ENCODE measurements around the gene GBA2. TPM values are rescaled to one million over a fixed set of nuclear protein-coding genes. Genes with fewer than 3 reads are reported as not detected.

The GBA2 gene
- total and polyA plus RNA-seq, 3 donors from 2014 or later, result 51.3 to 77.1 (median 66.5) TPM

DNA sequence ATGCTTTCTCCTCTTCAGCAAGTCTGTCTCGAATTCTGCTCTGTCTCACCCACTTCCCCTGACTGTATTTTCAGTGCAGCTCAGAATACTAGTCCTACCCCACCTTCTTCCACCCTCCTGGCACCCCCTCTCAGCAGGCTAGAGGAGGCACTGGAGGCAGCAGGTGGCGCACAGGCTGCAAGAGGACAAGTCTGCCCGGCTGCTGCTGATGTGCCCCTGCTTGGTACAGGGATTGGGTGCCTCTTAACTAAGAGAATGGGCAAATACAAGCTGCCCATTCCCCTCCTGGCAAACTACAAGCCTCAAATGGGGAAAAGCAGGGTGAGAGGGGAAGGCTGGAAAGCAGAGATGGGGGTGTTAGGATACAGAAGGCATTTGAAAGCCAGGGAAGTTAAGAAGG, 22.1 kb downstream of the GBA2 start:
- Histone ChIP-seq H3K4me1 (peaks cover 52% of the 10 kb centered on the region), H3K36me3 (ENCODE audit: low read depth, missing control alignments) (no peaks in the 10 kb centered on the region), H3K4me3 (no peak overlapping the region), H3K27me3 (no peaks in the 10 kb centered on the region), H3K27ac (peak overlapping the region in 1 of 2 donors; percentile 22), H3K9me3 (no peaks in the 10 kb centered on the region)
- TF ChIP-seq CTCF (IDR thresholded peaks at IDR 0.05) (no peak), POLR2A (IDR thresholded peaks at IDR 0.05) (no peak)
- 48 to 57% methylated on average over 3 of the region's 3 CpGs for WGBS, 2 donors
- intact Hi-C loops (cut with DNase I; ENCODE audit: low total_unique reads), result loop anchor here (10.0 kb wide), 1 partner anchor 62 kb away; the partner anchor contains the start of gene ARHGEF39
- DNase-seq, result no peak

DNA sequence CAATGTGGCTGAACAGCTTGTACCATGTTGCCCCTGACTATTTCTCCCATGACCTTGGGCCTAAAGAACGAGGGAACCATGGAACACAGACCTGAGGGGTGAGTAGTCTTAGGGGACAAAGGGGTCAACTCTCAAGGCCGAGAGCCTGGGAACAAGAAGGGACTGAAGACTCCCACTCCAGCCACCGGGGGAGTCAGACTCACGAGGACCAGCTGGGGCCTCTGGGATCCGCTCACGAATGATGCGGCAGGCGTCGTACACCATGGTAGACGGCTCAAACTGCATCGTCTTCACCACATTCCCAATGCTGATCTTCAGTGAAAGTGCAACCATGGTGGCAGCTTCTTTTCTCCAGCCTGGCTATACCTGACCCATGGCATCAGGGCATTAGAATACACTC, 23.7 kb downstream of the GBA2 start:
- WGBS, 2 donors, result 76 to 77% methylated on average over 11 of the region's 11 CpGs
- H3K4me3 ChIP-seq, result no peak overlapping the region
- no peak for DNase-seq
- TF ChIP-seq CTCF (IDR thresholded peaks at IDR 0.05) (no peak), POLR2A (IDR thresholded peaks at IDR 0.05) (no peak)
- H3K36me3 ChIP-seq (ENCODE audit: low read depth, missing control alignments), result no peaks in the 10 kb centered on the region
- H3K9me3 ChIP-seq, result no peaks in the 10 kb centered on the region
- intact Hi-C loops (cut with DNase I; ENCODE audit: low total_unique reads), result loop anchor here (10.0 kb wide), 1 partner anchor 61 kb away; the partner anchor contains the start of gene ARHGEF39
- H3K4me1 ChIP-seq, result peaks cover 43% of the 10 kb centered on the region
- no peaks in the 10 kb centered on the region for H3K27me3 ChIP-seq
- no peak overlapping the region for H3K27ac ChIP-seq

DNA sequence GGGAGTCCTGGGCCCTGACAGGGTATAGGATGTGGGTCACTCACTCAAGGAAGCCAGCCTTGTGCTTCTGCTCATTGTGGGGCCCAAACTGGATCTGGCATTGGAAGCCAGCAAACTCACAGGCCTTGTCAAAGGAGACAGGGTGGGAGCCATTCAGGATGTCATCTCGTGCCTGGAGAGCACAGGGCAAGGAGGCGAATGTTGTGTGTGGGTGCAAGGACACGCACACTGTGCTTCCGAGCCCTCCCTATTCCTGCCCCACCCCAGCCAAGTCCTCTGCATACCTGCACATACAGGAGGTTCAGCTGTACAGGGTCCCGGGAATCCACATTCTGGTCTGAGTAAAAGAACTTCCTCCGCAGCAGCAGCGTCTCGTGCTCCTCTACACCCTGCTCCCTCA, 25.1 kb downstream of the GBA2 start:
- 93 to 97% methylated on average over 8 of the region's 8 CpGs for WGBS, 2 donors
- Histone ChIP-seq H3K4me1 (peaks cover 29% of the 10 kb centered on the region), H3K36me3 (ENCODE audit: low read depth, missing control alignments) (no peaks in the 10 kb centered on the region)

DNA sequence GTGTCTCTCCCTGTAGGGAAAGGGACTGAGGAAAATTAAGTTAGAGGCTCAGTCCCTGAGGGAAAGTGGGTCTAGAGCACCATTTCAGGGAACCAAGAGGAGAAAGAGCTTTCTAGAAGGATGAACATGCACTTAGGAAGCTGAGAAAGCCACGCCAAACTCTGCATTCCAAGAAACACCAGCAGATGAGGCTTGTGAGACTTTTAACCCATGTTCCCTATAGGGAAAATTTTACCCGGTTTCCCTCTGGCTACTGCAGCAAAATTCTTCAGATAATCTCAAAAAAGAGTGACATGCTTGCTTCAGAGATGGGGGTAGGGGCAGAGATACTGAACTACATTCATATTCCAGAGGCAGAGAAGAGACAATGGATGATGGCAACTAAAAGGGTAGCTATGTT, 25.6 kb downstream of the GBA2 start:
- DNase-seq, result no peak
- H3K9me3 ChIP-seq, result no peaks in the 10 kb centered on the region
- H3K27me3 ChIP-seq, result no peaks in the 10 kb centered on the region
- no peaks in the 10 kb centered on the region for H3K36me3 ChIP-seq (ENCODE audit: low read depth, missing control alignments)
- TF ChIP-seq CTCF (IDR thresholded peaks at IDR 0.05), result no peak
- no peak for TF ChIP-seq POLR2A (IDR thresholded peaks at IDR 0.05)
- H3K27ac ChIP-seq, result no peak overlapping the region
- intact Hi-C loops (cut with DNase I; ENCODE audit: low total_unique reads), result loop anchor here (10.0 kb wide), 1 partner anchor 59 kb away; the partner anchor contains the start of gene ARHGEF39
- peaks cover 24% of the 10 kb centered on the region for H3K4me1 ChIP-seq
- no peak overlapping the region for H3K4me3 ChIP-seq
- 86 to 92% methylated on average over 2 of the region's 2 CpGs for WGBS, 2 donors

More for the DNA sequence above, 25.1 kb downstream of the GBA2 start:
- Histone ChIP-seq H3K4me3 (no peak overlapping the region), H3K27ac (no peak overlapping the region), H3K27me3 (no peaks in the 10 kb centered on the region), H3K9me3 (no peaks in the 10 kb centered on the region)
- intact Hi-C loops (cut with DNase I; ENCODE audit: low total_unique reads), result loop anchor here (10.0 kb wide), 1 partner anchor 59 kb away; the partner anchor contains the start of gene ARHGEF39
- TF ChIP-seq POLR2A (IDR thresholded peaks at IDR 0.05) (no peak), CTCF (IDR thresholded peaks at IDR 0.05) (no peak)
- DNase-seq, result no peak

DNA sequence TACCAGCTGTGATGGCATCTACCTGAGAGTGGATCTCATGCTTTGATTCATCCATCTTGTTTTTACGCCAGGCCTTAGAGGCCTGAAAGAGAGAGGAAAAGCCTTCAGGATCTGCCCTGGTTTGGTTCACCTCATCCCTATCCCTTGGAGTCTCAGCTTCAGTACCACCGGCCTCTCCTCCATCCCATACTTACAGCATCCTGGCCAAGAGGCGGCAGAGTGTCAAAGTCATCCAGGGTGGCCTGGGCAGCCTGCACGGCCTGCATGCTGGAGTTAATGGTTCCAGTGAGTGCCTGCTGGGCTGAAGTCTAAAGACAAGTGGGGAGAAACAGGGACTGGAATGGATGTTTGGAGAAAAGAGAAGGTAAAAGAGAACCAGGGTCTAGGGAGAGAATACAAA, 29.5 kb downstream of the GBA2 start:
- no peaks in the 10 kb centered on the region for H3K27me3 ChIP-seq
- intact Hi-C loops (cut with DNase I; ENCODE audit: low total_unique reads), result no loop called here
- no peak overlapping the region for H3K27ac ChIP-seq
- 88 to 90% methylated on average over 4 of the region's 4 CpGs for WGBS, 2 donors
- H3K4me1 ChIP-seq, result no peaks in the 10 kb centered on the region
- no peak for DNase-seq
- H3K36me3 ChIP-seq (ENCODE audit: low read depth, missing control alignments), result no peaks in the 10 kb centered on the region
- H3K4me3 ChIP-seq, result no peak overlapping the region
- no peak for TF ChIP-seq POLR2A (IDR thresholded peaks at IDR 0.05)
- no peak for TF ChIP-seq CTCF (IDR thresholded peaks at IDR 0.05)
- no peaks in the 10 kb centered on the region for H3K9me3 ChIP-seq
